Measurements from ENCODE around the gene TFAP2C. TPM values are rescaled to one million over a fixed set of nuclear protein-coding genes. Genes with fewer than 3 reads are reported as not detected.

The TFAP2C gene
- polyA plus RNA-seq, 1 donor (not counting 4 experiments of a cell fraction or from before 2014, with no cell fraction given), result 11.5 TPM

- no peak for DNase-seq (ENCODE audit: low read depth, low spot score)
- no peak overlapping the region for H3K27ac ChIP-seq (ENCODE audit: control insufficient read depth, insufficient read depth, low read length)
- no peak for FAIRE-seq
These were observed 40.1 kb upstream of the TFAP2C start for GRCh38 chr20:56588996-56589395.

GRCh38 chr20:56589633-56590032, 39.5 kb upstream of the TFAP2C start:
- DNase-seq (ENCODE audit: low read depth, low spot score), result no peak
- H3K4me2 ChIP-seq (ENCODE audit: control insufficient read depth, extremely low read depth, insufficient read depth, low read depth, low read length), result no peak overlapping the region
- H3K27ac ChIP-seq (ENCODE audit: control insufficient read depth, insufficient read depth, low read length), result no peak overlapping the region
- no peaks in the 10 kb centered on the region for H3K36me3 ChIP-seq (ENCODE audit: control insufficient read depth in 2 of 2, extremely low read depth in 1 of 2, insufficient read depth in 2 of 2, low read length in 2 of 2)
- no peaks in the 10 kb centered on the region for H3K9me1 ChIP-seq (ENCODE audit: control insufficient read depth, extremely low read depth, insufficient read depth, low read length)
- no peaks in the 10 kb centered on the region for H4K20me1 ChIP-seq (ENCODE audit: control insufficient read depth, extremely low read depth, insufficient read depth, low read length)
- no peak overlapping the region for H3K9ac ChIP-seq (ENCODE audit: control insufficient read depth, extremely low read depth, insufficient read depth, low read length)
- H3K4me1 ChIP-seq (ENCODE audit: control insufficient read depth, extremely low read depth, insufficient read depth, low read length), result peaks cover 9% of the 10 kb centered on the region
- H3K27me3 ChIP-seq (ENCODE audit: control insufficient read depth, extremely low read depth, insufficient read depth, low read length), result no peaks in the 10 kb centered on the region
- H2AFZ ChIP-seq (ENCODE audit: control insufficient read depth, low read length), result no peak overlapping the region
- H3K9me3 ChIP-seq (ENCODE audit: control insufficient read depth, low read depth, low read length), result no peaks in the 10 kb centered on the region
- dilution Hi-C loops (cut with MboI; ENCODE audit: extremely low pct_ligation_motif_present, low sequenced_read_pairs), result no loop called here
- no peak for TF ChIP-seq EZH2 (IDR thresholded peaks at IDR 0.05; ENCODE audit: low read length)
- TF ChIP-seq CTCF (optimal IDR thresholded peaks at IDR 0.05 in 1 of 3, IDR thresholded peaks at IDR 0.05 in 1 of 3, conservative IDR thresholded peaks at IDR 0.05 in 1 of 3; ENCODE audit: extremely low read depth in 1 of 3, insufficient read depth in 2 of 3, low read length in 3 of 3), result no peak
- no peak for FAIRE-seq
- no peak overlapping the region for H3K4me3 ChIP-seq (ENCODE audit: control insufficient read depth in 2 of 3, extremely low read depth in 1 of 3, insufficient read depth in 2 of 3, low read depth in 1 of 3, low read length in 3 of 3)
- no peaks in the 10 kb centered on the region for H3K79me2 ChIP-seq (ENCODE audit: control insufficient read depth, insufficient read depth, low read length)

More at GRCh38 chr20:56588996-56589395, 40.1 kb upstream of the TFAP2C start:
- Histone ChIP-seq H3K27me3 (ENCODE audit: control insufficient read depth, extremely low read depth, insufficient read depth, low read length) (no peaks in the 10 kb centered on the region), H3K4me1 (ENCODE audit: control insufficient read depth, extremely low read depth, insufficient read depth, low read length) (peaks cover 9% of the 10 kb centered on the region), H2AFZ (ENCODE audit: control insufficient read depth, low read length) (no peak overlapping the region), H3K9me3 (ENCODE audit: control insufficient read depth, low read depth, low read length) (no peaks in the 10 kb centered on the region), H3K9me1 (ENCODE audit: control insufficient read depth, extremely low read depth, insufficient read depth, low read length) (no peaks in the 10 kb centered on the region), H3K4me2 (ENCODE audit: control insufficient read depth, extremely low read depth, insufficient read depth, low read depth, low read length) (no peak overlapping the region), H4K20me1 (ENCODE audit: control insufficient read depth, extremely low read depth, insufficient read depth, low read length) (no peaks in the 10 kb centered on the region), H3K4me3 (ENCODE audit: control insufficient read depth in 2 of 3, extremely low read depth in 1 of 3, insufficient read depth in 2 of 3, low read depth in 1 of 3, low read length in 3 of 3) (no peak overlapping the region), H3K9ac (ENCODE audit: control insufficient read depth, extremely low read depth, insufficient read depth, low read length) (no peak overlapping the region), H3K79me2 (ENCODE audit: control insufficient read depth, insufficient read depth, low read length) (no peaks in the 10 kb centered on the region), H3K36me3 (ENCODE audit: control insufficient read depth in 2 of 2, extremely low read depth in 1 of 2, insufficient read depth in 2 of 2, low read length in 2 of 2) (no peaks in the 10 kb centered on the region)
- no peak for TF ChIP-seq EZH2 (IDR thresholded peaks at IDR 0.05; ENCODE audit: low read length)
- TF ChIP-seq CTCF (optimal IDR thresholded peaks at IDR 0.05 in 1 of 3, IDR thresholded peaks at IDR 0.05 in 1 of 3, conservative IDR thresholded peaks at IDR 0.05 in 1 of 3; ENCODE audit: extremely low read depth in 1 of 3, insufficient read depth in 2 of 3, low read length in 3 of 3), result no peak
- dilution Hi-C loops (cut with MboI; ENCODE audit: extremely low pct_ligation_motif_present, low sequenced_read_pairs), result no loop called here

All from keratinocyte (primary cell).